GM04504 (cell line): ENCODE measurements around the gene XAB2.
"Not testable (repeated sequence)": the region's sequence is repeated elsewhere in the genome, so short reads cannot be mapped to it uniquely, and the experiment has no call there.

ENCODE experiments used
- DNase-seq: peaks from one replicate; pipeline ENCODE4 v3.0.0-alpha.2; 2012; ENCODE audit warnings: low read depth

Gene XAB2

GRCh38 chr19:7648265-7649014, 19.1 kb upstream of the XAB2 start:
- DNase-seq: no peak

GRCh38 chr19:7647156-7647555, 17.8 kb upstream of the XAB2 start:
- no peak for DNase-seq

- DNase-seq: no peak
These were observed 17.0 kb upstream of the XAB2 start for GRCh38 chr19:7646426-7646700.

GRCh38 chr19:7645656-7646425, 16.5 kb upstream of the XAB2 start:
- DNase-seq: no peak

- DNase-seq: no peak
These were observed 15.8 kb upstream of the XAB2 start for GRCh38 chr19:7645163-7645562.

GRCh38 chr19:7644550-7644877, 15.2 kb upstream of the XAB2 start:
- DNase-seq: no peak

- not testable (repeated sequence) for DNase-seq
These were observed 14.5 kb upstream of the XAB2 start for GRCh38 chr19:7643629-7644549.

- DNase-seq: no peak
These were observed 13.7 kb upstream of the XAB2 start for GRCh38 chr19:7643031-7643415.

GRCh38 chr19:7642295-7643030, 13.1 kb upstream of the XAB2 start:
- DNase-seq: no peak

- DNase-seq: no peak
These were observed 12.2 kb upstream of the XAB2 start for GRCh38 chr19:7641290-7642276.

GRCh38 chr19:7640803-7641202, 11.5 kb upstream of the XAB2 start:
- no peak for DNase-seq

- no peak for DNase-seq
These were observed 10.6 kb upstream of the XAB2 start for GRCh38 chr19:7639863-7640348.

GRCh38 chr19:7638802-7639465, 9.6 kb upstream of the XAB2 start:
- DNase-seq: no peak

GRCh38 chr19:7637374-7638256, 8.3 kb upstream of the XAB2 start:
- no peak for DNase-seq

- DNase-seq: no peak
These were observed 7.5 kb upstream of the XAB2 start, which contains the start of gene STXBP2 for GRCh38 chr19:7636691-7637373. TSS of gene STXBP2 (plus strand) at chr19:7637110. CDS start at chr19:7637150, 40 bp downstream.

- no peak for DNase-seq
These were observed 7.0 kb upstream of the XAB2 start for GRCh38 chr19:7636317-7636690.

GRCh38 chr19:7635670-7636069, 6.3 kb upstream of the XAB2 start:
- no peak for DNase-seq

- DNase-seq: no peak
These were observed 4.4 kb upstream of the XAB2 start, which contains the start of gene PCP2 for GRCh38 chr19:7633698-7634097. TSS of gene PCP2 (minus strand) at chr19:7633719. CDS start at chr19:7633457, 262 bp downstream.
